Upper lobe of left lung (tissue), 4 donors: ENCODE results near the gene SPACA4.

Source experiments
- EP300 ChIP-seq, 4 donors: sonication (generic); formaldehyde crosslinking; IDR thresholded peaks; one replicate each; pipeline ENCODE4 v1.5.1; 2017; ENCODE audit warnings: antibody characterized with exemption in 4 of 4, control low read depth in 2 of 4
- POLR2A ChIP-seq, 4 donors: fragments of 450-650 bp; IDR thresholded peaks; one replicate each; pipeline ENCODE4 v1.5.1; 2016 to 2017; ENCODE audit warnings: antibody characterized with exemption in 4 of 4, mild to moderate bottlenecking in 2 of 4
- TF ChIP-seq, protein P1 (sequence below), 6 experiments: fragments of 450-650 bp in 4 of 6; fragments of 200-600 bp in 2 of 6; sonication (generic) in 2 of 6; IDR thresholded peaks; one replicate each; pipeline ENCODE4 v1.5.1; 2016 to 2019; ENCODE audit warnings: antibody characterized with exemption in 6 of 6

DNA sequence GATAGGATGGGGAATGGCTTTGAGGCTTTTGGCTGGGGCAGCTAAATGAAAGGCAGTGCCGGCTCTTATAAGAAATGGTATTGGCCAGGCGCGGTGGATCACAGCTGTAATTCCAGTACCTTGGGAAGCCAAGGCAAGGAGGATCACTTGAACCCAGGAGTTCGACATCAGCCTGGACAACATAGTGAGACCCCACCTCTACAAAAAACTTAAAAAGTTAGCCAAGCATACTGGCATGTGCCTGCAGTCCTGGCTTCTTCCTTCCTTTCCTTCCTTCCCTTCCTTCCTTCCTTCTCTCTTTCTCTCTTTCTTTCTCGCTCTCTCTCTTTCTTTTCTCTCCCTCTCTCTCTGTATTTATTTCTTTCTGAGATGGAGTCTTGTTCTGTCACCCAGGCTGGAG is 36.3 kb downstream of the SPACA4 start:
- TF ChIP-seq, protein P1, sequence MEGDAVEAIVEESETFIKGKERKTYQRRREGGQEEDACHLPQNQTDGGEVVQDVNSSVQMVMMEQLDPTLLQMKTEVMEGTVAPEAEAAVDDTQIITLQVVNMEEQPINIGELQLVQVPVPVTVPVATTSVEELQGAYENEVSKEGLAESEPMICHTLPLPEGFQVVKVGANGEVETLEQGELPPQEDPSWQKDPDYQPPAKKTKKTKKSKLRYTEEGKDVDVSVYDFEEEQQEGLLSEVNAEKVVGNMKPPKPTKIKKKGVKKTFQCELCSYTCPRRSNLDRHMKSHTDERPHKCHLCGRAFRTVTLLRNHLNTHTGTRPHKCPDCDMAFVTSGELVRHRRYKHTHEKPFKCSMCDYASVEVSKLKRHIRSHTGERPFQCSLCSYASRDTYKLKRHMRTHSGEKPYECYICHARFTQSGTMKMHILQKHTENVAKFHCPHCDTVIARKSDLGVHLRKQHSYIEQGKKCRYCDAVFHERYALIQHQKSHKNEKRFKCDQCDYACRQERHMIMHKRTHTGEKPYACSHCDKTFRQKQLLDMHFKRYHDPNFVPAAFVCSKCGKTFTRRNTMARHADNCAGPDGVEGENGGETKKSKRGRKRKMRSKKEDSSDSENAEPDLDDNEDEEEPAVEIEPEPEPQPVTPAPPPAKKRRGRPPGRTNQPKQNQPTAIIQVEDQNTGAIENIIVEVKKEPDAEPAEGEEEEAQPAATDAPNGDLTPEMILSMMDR (IDR thresholded peaks at IDR 0.05): no peak
- TF ChIP-seq EP300 (IDR thresholded peaks at IDR 0.05) (no peak), POLR2A (IDR thresholded peaks at IDR 0.05) (no peak)
